HT-29 (cell line): Measurements from ENCODE around the gene AZGP1. TPM values are rescaled to one million over a fixed set of nuclear protein-coding genes. Genes with fewer than 3 reads are reported as not detected.
"Not testable (repeated sequence)": the region's sequence is repeated elsewhere in the genome, so short reads cannot be mapped to it uniquely, and the experiment has no call there.

Source experiments
- DNase-seq: peaks from one replicate; pipeline ENCODE4 v3.0.0-alpha.2; 2015; ENCODE audit warnings: low spot score
- total RNA-seq: library from RNA; depleted of rRNA; stranded (reverse); fragments of >200 nt; shearing (Covaris generic); gene quantifications from 2 replicates; pipeline ENCODE4 v1.2.3, GENCODE V29; 2014

AZGP1 gene
- total RNA-seq, 1 experiment from 2014 or later, result 43.2 TPM

DNA sequence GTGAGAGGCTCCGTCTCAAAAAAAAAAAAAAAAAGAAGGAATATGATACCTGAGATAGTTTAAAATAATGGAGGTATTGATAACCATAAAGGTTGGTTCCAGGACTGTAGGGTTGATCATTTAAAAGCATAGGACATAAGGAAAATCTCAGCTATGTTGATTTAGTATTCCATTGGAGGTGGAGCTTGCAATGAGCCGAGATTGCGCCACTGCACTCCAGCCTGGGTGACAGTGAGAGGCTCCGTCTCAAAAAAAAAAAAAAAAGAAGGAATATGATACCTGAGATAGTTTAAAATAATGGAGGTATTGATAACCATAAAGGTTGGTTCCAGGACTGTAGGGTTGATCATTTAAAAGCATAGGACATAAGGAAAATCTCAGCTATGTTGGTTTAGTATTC lies 23.2 kb downstream of the AZGP1 start:
- DNase-seq, result not testable (repeated sequence)

DNA sequence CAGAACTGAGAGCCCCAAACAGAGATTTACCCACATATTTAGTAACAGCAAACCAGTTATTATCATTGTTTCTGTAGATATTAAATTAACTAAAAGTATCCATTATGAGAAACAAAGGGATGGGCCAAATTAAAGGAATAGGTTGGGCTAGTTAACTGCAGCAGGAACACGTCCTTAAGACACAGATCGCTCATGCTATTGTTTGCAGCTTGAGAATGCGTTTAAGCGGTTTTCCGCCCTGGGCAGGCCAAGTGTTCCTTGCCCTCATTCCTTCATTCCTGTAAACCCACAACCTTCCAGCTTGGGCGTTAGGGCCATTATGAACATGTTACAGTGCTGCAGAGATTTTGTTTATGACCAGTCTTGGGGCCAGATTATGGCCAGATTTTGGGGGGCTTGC lies 25.0 kb downstream of the AZGP1 start:
- not testable (repeated sequence) for DNase-seq

DNA sequence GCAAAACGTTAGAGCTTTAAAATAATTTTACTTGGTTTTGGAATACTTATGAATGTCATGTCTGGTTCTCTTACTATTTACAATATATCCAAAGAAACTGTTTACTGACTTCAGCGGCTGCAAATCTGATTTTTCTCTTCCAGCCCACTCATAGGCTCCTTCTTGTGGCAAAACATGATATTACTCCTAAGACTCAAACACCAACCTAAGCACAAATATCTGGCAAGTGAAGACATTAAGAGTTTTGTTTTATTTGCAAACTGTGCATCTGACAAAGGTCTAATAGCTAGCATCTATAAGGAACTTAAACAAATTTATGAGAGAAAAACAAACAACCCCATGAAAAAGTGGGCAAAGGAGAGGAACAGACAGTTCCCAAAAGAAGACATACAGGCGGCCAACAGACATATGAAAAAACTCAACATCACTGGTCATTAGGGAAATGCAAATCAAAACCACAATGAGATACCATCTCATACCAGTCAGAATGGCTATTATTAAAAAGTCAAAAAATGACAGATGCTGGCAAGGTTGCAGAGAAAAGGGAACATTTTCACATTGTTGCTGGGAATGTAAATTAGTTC lies 26.1 kb downstream of the AZGP1 start:
- peak; percentile 23 for DNase-seq

DNA sequence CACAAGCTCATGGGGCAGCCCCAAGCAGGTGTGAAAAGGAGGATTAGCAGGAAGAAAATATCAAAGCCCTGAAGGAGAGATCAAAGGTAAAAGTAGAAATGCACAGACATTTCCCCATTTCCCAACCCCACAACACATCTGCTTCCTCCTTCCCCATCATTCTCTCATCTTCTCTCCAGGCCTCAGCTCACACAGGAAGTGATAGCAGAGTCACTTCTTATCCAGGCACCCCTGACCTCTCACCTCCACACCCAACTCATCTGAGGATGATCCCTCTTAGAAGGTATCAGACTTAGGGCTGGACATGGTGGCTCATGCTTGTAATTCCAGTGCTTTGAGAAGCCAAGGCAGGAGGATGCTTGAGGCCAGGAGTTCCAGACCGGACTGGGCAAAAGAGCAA lies 28.2 kb downstream of the AZGP1 start:
- no peak for DNase-seq

DNA sequence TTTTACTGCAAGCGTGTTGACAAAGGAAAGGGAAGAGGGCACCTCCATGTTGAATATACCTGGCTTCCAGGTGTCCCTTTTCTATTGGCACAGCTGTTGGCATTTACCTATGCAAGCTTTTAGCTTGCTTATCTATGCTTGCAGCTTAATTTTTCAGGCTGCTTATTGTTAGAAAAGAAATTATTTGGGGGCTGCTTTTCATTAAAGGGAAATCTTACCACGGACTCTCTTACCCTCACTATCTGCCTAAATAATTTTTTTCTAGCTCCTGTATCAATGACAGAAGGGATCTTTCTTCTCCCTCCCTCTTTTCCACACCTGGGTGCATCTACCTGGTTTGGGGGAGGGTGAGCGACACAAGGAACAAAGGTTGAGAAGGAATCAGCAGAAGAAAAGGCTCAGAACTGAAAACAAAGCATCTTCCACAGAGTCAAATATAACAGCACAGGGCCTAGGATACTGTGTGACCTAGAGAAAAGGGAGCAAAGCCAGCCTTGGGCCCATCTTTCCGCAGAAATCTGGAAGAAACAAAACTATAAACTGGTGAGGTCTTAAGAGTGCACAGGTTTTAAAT lies 31.2 kb downstream of the AZGP1 start:
- DNase-seq, result no peak

DNA sequence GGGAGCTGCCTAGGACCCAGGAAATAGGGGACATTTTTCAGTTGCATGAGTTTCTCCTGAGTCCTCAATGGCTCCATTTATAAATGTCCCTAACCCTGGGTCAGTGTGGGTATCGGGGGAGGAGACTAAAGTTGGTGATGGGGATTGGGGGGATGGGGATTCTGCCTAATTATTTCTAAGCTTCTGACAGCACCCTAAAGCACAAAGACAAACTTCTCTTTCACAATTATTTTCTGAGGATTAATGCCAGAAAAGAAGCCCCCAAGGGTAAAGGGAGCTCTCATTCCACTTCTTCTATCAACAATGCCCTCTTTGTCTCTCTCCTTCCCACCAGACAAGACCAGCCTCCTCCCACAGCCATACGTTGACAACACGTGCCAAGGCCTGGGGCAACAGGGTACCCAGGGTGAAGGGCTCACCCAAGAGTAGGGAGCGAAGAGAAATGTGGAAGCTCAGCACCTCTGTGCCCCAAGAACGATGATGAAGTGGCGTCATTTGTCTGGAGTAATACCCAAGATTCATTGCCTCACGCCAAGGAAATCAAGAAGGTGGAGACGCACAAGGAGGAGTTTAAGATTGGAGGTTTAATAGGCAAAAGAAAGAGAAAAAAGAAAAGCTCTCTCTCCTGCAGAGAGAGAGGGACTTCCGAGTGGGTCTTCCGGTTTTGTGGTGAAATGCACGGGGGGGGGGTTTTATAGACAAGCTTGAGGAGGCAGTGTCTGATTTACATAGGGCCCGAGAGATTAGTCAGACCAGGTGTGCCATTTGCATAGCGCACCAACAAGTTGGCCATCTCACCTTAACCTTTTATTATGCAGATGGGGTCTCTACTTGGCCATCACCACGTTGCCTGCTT lies 32.0 kb downstream of the AZGP1 start:
- DNase-seq, result no peak

DNA sequence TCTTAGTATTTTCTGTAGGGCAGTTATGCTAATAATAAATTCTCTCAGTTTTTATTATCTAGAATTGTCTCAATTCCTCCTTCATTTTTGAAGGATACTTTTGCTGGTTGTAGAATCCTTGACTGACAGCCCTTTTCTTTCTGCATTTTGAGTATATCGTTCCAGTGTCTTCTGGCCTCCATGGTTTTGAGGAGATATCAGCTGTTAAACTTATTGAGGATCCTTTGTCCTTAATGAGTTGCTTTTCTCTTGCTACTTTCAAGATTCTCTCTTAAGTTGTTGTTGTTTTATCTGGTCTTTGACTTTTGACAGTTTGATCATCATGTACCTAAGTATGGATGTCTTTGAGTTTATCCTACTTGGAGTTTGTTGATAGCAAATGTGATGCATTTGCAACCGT lies 37.5 kb downstream of the AZGP1 start:
- no peak for DNase-seq

DNA sequence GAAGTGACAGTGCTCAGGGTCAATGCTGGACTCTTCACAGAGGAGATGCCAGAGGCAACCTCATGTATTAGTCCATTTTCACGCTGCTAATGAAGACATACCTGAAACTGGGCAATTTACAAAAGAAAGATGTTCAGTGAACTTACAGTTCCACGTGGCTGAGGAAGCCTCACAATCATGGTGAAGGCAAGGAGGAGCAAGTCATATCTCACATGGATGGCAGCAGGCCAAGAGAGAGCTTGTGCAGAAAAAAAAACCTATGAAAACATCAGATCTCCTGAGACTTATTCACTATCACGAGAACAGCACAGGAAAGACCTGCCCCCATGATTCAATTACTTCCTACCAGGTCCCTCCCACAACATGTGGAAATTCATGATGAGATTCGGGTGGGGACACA lies 40.8 kb downstream of the AZGP1 start:
- not testable (repeated sequence) for DNase-seq

DNA sequence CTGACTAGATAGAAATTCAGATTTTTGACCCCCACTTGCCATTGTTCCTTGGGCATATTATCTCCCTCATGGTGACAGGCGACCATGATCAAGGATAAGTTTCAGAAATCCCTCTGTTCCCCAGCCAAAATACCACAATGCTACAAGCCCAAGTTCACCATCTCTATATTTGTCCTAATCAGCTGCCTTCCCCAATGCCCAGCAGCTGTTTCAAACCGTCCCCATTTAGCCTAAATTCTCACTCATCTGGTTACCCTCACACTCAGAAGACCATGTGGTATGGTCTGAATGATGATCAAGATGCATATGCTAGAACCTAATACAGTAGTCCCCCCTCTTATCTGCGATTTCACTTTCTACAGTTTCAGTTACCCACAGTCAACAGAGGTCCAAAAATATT lies 45.5 kb downstream of the AZGP1 start:
- DNase-seq, result no peak

DNA sequence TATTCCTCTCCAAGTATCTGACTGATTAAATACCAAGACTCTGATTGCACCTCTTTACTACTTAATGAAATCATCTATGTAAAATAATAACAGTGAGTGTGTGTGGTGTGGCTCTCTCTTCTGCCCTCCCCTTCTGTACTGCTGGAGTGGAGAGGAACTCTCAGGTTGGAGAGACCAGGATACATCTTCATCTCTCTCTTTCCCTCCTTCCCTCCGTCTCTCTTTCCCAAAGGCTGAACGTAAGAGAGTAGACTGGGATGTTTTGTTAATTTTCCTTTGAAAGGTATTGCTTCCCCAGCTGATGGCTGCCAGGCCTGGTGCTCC lies 46.1 kb downstream of the AZGP1 start:
- DNase-seq, result no peak

DNA sequence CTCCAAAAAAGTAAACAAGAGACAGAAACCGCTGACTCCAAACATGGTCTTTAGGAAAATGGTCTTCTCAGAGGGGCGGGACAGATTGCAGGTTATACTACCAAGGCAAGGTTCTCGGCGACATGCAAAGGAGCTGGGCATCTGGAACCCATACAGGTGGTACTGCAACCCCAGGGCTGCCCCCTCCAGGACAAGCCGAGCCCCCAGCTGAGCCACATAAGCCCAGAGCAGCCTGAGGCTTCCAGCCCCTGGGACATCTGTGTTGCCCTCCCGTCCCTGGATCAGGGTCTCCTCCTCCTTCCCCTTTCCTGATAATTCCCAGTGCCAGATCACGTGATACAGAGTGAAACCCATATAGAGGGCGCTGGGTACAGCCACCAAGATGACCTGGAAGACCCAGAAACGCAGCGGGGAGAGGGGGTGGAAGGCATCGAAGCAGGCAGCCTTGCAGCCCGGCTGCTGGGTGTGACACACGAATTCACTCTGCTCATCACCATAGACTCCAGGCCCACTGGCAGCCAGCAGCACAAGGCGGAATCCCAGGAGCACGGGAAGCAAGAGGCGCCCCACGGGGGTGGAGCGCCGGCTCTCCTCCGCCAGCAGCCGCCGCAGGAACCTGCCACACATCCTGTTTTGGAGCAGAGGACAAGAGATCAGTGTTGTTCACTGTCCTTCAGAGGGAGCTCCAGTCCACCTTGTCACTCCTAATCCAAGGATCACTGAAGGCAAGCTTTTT lies 46.7 kb downstream of the AZGP1 start, which contains the start of gene GJC3:
Gene GJC3 (minus strand): TSS at position 627 of the 736 bp plus-strand sequence. CDS start 0 bp downstream, at position 627.
- DNase-seq, result peak; percentile 85

DNA sequence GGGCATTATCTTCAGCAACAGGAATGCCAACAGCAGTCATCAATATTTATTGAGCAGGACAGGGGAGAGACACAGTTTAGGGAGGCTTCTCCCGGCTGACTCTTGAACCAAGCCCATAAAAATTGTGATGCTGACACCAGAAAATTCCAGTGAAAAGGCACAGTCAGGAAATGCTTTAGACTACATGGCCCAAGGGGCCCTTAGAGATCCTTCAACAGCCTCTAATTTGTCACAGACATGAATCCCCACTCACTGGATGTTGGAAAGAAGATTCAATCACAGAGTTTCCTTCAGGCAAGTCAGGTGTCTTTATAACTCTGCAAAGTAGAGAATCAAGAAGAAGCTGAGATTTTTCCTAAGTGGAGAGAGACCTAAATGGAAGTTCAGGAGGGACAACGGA lies 47.6 kb downstream of the AZGP1 start:
- DNase-seq, result no peak

DNA sequence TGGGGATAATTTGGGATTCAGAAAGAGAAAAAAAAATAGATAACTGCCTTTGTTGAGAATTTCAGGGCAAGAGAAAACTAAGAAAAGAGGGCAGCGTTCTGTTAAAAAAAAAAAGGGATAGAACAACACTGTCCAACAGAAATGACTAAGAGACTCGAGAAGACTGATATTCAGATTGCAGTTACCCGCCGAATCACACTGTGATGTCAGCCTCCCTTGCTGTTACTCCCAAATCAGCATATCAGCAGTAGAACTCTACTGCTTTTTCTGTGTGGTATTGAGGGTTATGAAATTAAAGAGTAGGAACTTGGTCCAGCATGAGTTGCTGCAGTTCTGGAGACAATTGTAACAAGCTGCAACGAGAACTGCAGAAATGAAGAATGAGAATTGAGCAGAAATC lies 48.3 kb downstream of the AZGP1 start:
- no peak for DNase-seq

DNA sequence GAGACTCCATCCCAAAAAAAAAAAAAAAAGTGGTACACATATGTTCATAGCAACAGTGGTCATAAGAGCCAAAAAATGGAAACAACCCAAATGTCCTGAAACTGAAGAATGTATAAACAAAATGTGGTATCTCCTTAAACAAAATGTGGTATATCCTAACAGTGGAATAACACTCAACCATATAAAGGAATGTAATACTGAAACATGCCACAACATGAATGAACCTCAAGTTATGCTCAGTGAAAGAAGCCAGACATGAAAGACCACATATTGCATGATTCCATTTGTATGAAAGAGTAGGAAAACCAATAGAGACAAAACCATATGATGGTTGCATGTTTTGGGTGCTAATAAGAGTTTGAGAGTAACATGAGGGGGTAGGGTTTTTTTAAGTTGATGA lies 49.5 kb downstream of the AZGP1 start:
- no peak for DNase-seq

DNA sequence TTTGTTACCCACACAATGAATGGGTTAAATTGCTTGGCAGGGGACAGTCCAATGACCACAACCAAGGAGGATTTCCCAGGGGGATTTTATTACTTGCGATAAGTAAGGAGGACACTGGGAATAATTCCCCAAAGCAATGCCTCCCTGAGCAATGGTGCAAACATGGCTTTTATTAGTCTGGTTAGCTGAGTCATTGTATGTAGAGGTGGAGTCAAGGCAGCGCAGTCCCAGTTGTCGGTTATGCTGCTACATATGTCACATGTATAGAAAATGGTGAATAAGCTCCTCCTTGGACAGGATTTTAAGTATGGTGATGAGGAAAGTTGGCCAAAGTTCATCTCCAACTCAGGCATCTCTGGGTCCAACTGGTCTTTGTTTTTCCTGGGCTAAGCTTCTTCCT lies 52.6 kb downstream of the AZGP1 start:
- no peak for DNase-seq

DNA sequence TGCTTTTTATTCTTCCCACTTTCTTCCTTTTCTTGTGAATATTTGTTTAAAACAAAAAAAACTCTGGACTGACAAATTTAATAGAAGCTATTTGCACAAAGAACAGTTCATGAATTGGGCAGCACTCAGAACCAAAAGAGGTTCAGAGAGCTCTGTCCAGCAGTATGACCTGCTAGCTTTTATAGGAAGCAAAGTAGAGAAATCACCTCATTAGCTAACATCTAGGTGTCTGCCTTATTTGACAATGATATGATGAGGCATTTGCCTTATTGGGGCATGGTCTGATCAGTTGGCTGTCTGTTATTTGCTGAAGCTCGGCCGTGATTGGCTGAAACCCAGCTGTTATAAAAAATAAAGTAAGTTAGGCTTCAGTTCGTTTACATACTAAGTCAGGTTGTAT lies 55.7 kb downstream of the AZGP1 start:
- DNase-seq, result no peak

DNA sequence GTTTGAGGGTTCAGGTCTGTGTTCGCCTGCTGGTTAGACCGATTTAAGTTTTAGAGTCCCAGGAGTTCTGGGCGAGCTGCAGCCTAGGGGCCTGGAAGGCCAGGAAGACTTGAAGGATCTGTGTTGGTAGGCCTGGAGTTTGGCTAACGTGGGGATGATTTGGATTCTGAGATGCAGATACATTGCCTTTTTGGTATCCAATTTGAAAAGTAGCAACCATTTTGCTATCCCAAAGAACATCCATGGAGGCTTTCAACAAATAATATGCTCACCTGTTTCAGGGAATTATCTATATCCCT lies 56.1 kb downstream of the AZGP1 start:
- DNase-seq, result no peak

DNA sequence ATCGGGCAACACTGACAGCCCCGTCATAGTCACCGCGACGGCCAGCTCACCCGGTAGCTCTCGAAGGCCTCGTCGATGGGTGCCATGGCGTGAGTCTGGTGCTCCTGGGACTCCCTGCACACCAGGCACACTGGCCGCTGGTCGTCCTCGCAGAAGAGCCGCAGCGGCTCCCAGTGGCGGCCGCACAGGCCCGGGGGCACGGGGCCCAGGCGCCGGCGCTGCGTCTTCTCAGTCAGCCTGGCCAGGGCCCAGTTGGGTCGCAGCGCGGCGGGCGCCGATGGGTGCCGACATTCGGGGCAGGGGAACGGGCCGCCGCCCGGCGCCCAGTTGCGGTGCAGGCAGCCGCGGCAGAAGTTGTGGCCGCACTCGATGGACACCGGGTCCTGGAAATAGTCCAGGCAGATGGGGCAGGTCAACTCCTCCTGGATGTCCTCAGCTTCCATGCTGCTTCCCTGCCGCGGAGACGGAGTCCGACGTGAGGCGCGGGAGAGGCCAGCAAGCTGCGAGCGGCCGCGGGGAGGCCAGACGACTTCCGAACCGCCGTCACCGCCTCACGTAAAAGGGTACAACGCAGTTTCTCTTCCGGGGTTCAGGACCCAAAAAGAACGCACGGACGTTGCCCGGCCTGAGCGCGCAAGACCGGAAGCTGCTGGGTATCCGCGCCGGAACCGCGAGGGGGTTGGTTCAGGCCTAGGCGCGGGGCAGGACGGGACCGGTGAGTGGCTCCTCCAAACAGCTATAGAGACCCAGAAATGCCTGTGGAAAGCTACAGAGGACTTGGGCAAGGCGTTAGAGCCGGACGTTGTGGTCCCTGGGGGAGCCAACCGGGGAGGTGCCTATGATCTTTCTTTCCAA lies 56.6 kb downstream of the AZGP1 start, which contains the start of gene TRIM4:
Gene TRIM4 (minus strand): TSS at position 572 of the 855 bp plus-strand sequence. CDS start 129 bp downstream, at position 443.
- DNase-seq, result peak; percentile 95
